HepG2 (cell line): ENCODE results near the gene SHANK3. TPM values are rescaled to one million over a fixed set of nuclear protein-coding genes. Genes with fewer than 3 reads are reported as not detected.
A peak's percentile ranks its signal among the peaks of the same experiment; 100 is the strongest.

Experiments used
- RAD21 ChIP-seq: fragments of 450-650 bp; formaldehyde crosslinking; IDR thresholded peaks from 2 replicates; pipeline ENCODE4 v1.5.0; 2020; ENCODE audit warnings: mild to moderate bottlenecking
- ZBTB38 ChIP-seq: sonication (generic); formaldehyde crosslinking; IDR thresholded peaks from 2 replicates; pipeline ENCODE4 v1.5.1; 2020; ENCODE audit warnings: mild to moderate bottlenecking, missing genetic modification reagents
- polyA plus RNA-seq, 8 experiments: library from polyadenylated mRNA; depleted of rRNA in 3 of 8; stranded (reverse) in 7 of 8; unstranded in 1 of 8; fragments of >200 nt; fragmentation: Illumina TruSeq in 4 of 8; extraction: Trizol in 4 of 8; gene quantifications; 2 replicates each; pipeline versions ENCODE4 v1.2.1 to v1.2.3, GENCODE V29; 2011 to 2016; ENCODE audit warnings: low read depth in 4 of 8, missing spikeins in 1 of 8, mixed read lengths in 1 of 8; ENCODE audit not compliant: insufficient read depth in 1 of 8
- total RNA-seq, 5 experiments: library from RNA; depleted of rRNA; stranded (reverse); fragments of >200 nt; fragmentation: Illumina TruSeq; extraction: Trizol; gene quantifications; 2 replicates each; pipeline ENCODE4 v1.2.3, GENCODE V29; 2016; ENCODE audit warnings: low read depth in 1 of 5
- TF ChIP-seq, protein P1 (sequence below): sonication (generic); formaldehyde crosslinking; IDR thresholded peaks from 2 replicates; pipeline ENCODE4 v1.4.0; 2020; ENCODE audit warnings: missing genetic modification reagents
- TF ChIP-seq, protein P2 (sequence below): sonication (generic); formaldehyde crosslinking; IDR thresholded peaks from 2 replicates; pipeline ENCODE4 v1.5.1; 2020; ENCODE audit warnings: mild to moderate bottlenecking, missing genetic modification reagents, moderate library complexity
- TF ChIP-seq, protein P3 (sequence below): sonication (generic); formaldehyde crosslinking; IDR thresholded peaks from 2 replicates; pipeline ENCODE4 v1.4.0; 2020; ENCODE audit warnings: missing genetic modification reagents
- TF ChIP-seq, protein P4 (sequence below): sonication (generic); formaldehyde crosslinking; IDR thresholded peaks from 2 replicates; pipeline ENCODE4 v1.5.0; 2020; ENCODE audit warnings: mild to moderate bottlenecking, missing genetic modification reagents, moderate library complexity

The SHANK3 gene
- total and polyA plus RNA-seq, 2 of the 13 experiments (the other 11 are each of a cell fraction or from before 2014, with no cell fraction given) = 2.9 to 4.6 TPM

DNA sequence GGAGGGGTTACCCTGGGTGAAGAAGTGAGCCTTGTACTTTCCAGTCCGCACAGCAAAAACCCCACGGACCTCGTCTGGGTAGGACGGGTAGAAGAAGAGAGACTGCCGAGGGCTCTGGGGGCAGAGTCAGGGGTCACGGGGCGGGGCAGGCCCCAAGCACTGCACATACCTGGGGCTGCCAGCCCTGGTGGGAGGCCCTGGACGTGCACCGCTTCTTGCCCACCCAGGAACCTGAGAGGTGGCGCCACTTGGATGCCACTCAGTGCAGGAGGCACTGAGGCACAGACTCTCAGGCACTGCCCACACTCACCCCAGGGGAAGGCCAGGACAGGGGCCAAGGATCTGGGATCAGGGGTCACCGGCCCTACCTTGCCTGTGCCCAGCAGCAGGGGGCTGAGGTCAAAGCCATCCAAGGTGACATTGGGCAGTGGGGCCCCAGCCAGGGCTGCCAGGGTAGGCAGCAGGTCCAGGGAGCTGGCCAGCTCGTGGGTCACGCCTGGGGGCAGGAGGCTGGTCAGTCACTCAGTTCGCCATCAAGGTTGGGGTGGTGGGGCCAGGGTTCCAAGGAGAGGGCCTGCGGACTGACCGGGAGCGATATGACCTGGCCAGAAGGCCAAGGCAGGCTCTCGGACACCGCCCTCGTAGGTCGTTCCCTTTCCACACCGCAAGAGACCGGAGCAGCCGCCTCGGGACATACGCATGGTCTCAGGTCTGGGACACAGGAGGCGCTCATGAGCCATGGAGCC, 46.9 kb upstream of the SHANK3 start (continued):
- TF ChIP-seq, protein P1, sequence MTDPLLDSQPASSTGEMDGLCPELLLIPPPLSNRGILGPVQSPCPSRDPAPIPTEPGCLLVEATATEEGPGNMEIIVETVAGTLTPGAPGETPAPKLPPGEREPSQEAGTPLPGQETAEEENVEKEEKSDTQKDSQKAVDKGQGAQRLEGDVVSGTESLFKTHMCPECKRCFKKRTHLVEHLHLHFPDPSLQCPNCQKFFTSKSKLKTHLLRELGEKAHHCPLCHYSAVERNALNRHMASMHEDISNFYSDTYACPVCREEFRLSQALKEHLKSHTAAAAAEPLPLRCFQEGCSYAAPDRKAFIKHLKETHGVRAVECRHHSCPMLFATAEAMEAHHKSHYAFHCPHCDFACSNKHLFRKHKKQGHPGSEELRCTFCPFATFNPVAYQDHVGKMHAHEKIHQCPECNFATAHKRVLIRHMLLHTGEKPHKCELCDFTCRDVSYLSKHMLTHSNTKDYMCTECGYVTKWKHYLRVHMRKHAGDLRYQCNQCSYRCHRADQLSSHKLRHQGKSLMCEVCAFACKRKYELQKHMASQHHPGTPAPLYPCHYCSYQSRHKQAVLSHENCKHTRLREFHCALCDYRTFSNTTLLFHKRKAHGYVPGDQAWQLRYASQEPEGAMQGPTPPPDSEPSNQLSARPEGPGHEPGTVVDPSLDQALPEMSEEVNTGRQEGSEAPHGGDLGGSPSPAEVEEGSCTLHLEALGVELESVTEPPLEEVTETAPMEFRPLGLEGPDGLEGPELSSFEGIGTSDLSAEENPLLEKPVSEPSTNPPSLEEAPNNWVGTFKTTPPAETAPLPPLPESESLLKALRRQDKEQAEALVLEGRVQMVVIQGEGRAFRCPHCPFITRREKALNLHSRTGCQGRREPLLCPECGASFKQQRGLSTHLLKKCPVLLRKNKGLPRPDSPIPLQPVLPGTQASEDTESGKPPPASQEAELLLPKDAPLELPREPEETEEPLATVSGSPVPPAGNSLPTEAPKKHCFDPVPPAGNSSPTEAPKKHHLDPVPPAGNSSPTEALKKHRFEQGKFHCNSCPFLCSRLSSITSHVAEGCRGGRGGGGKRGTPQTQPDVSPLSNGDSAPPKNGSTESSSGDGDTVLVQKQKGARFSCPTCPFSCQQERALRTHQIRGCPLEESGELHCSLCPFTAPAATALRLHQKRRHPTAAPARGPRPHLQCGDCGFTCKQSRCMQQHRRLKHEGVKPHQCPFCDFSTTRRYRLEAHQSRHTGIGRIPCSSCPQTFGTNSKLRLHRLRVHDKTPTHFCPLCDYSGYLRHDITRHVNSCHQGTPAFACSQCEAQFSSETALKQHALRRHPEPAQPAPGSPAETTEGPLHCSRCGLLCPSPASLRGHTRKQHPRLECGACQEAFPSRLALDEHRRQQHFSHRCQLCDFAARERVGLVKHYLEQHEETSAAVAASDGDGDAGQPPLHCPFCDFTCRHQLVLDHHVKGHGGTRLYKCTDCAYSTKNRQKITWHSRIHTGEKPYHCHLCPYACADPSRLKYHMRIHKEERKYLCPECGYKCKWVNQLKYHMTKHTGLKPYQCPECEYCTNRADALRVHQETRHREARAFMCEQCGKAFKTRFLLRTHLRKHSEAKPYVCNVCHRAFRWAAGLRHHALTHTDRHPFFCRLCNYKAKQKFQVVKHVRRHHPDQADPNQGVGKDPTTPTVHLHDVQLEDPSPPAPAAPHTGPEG (CRISPR knock-in tag) = no peak
- TF ChIP-seq, protein P2, sequence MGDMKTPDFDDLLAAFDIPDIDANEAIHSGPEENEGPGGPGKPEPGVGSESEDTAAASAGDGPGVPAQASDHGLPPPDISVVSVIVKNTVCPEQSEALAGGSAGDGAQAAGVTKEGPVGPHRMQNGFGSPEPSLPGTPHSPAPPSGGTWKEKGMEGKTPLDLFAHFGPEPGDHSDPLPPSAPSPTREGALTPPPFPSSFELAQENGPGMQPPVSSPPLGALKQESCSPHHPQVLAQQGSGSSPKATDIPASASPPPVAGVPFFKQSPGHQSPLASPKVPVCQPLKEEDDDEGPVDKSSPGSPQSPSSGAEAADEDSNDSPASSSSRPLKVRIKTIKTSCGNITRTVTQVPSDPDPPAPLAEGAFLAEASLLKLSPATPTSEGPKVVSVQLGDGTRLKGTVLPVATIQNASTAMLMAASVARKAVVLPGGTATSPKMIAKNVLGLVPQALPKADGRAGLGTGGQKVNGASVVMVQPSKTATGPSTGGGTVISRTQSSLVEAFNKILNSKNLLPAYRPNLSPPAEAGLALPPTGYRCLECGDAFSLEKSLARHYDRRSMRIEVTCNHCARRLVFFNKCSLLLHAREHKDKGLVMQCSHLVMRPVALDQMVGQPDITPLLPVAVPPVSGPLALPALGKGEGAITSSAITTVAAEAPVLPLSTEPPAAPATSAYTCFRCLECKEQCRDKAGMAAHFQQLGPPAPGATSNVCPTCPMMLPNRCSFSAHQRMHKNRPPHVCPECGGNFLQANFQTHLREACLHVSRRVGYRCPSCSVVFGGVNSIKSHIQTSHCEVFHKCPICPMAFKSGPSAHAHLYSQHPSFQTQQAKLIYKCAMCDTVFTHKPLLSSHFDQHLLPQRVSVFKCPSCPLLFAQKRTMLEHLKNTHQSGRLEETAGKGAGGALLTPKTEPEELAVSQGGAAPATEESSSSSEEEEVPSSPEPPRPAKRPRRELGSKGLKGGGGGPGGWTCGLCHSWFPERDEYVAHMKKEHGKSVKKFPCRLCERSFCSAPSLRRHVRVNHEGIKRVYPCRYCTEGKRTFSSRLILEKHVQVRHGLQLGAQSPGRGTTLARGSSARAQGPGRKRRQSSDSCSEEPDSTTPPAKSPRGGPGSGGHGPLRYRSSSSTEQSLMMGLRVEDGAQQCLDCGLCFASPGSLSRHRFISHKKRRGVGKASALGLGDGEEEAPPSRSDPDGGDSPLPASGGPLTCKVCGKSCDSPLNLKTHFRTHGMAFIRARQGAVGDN (CRISPR knock-in tag) = peak; percentile 15; the same call in 1 of the 2 replicates
- TF ChIP-seq, protein P3, sequence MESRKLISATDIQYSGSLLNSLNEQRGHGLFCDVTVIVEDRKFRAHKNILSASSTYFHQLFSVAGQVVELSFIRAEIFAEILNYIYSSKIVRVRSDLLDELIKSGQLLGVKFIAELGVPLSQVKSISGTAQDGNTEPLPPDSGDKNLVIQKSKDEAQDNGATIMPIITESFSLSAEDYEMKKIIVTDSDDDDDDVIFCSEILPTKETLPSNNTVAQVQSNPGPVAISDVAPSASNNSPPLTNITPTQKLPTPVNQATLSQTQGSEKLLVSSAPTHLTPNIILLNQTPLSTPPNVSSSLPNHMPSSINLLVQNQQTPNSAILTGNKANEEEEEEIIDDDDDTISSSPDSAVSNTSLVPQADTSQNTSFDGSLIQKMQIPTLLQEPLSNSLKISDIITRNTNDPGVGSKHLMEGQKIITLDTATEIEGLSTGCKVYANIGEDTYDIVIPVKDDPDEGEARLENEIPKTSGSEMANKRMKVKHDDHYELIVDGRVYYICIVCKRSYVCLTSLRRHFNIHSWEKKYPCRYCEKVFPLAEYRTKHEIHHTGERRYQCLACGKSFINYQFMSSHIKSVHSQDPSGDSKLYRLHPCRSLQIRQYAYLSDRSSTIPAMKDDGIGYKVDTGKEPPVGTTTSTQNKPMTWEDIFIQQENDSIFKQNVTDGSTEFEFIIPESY (CRISPR knock-in tag) = peak; percentile 99
- TF ChIP-seq, protein P4, sequence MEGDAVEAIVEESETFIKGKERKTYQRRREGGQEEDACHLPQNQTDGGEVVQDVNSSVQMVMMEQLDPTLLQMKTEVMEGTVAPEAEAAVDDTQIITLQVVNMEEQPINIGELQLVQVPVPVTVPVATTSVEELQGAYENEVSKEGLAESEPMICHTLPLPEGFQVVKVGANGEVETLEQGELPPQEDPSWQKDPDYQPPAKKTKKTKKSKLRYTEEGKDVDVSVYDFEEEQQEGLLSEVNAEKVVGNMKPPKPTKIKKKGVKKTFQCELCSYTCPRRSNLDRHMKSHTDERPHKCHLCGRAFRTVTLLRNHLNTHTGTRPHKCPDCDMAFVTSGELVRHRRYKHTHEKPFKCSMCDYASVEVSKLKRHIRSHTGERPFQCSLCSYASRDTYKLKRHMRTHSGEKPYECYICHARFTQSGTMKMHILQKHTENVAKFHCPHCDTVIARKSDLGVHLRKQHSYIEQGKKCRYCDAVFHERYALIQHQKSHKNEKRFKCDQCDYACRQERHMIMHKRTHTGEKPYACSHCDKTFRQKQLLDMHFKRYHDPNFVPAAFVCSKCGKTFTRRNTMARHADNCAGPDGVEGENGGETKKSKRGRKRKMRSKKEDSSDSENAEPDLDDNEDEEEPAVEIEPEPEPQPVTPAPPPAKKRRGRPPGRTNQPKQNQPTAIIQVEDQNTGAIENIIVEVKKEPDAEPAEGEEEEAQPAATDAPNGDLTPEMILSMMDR (CRISPR knock-in tag) = peak; percentile 53
- TF ChIP-seq RAD21 = peak; percentile 33; the same call in 1 of the 2 replicates
- TF ChIP-seq ZBTB38 = peak; percentile 88
